Measurements from ENCODE around the gene CX3CR1. TPM values are rescaled to one million over a fixed set of nuclear protein-coding genes. Genes with fewer than 3 reads are reported as not detected.

The CX3CR1 gene
- total RNA-seq, 1 experiment from 2014 or later = not detected

DNA sequence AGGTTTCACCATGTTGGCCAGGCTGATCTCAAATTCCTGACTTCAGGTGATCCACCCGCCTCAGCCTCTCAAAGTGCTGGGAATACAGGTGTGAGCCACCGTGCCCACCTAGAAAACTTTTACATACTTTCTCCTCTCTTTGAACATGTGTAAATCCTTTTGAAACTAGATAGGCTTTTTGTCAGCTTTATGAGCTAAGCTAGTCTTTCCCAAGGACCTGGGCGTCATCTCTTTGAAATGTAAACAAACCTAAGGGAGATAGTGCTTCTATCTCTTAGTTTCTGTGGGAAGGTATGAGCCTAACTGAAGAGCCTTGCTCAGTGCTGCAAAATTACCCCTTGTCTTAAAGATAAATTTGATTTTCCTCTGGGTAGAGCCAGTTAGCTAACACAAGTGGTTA lies 4.8 kb downstream of the CX3CR1 start:
- ChIA-PET POLR2A (ENCODE audit: unreplicated experiment) (no interaction called here), CTCF (no interaction called here)
- no peaks in the 10 kb centered on the region for H3K36me3 ChIP-seq (ENCODE audit: low read depth, low read length)
- ATAC-seq (no peak), DNase-seq (peak; percentile 23)
- H3K9me3 ChIP-seq (ENCODE audit: low read length) = no peaks in the 10 kb centered on the region
- no peak for TF ChIP-seq EZH2 (IDR thresholded peaks at IDR 0.05; ENCODE audit: low read length, unreplicated experiment)
- TF ChIP-seq EZH2phosphoT487 (IDR thresholded peaks at IDR 0.05; ENCODE audit: borderline replicate concordance, low read length) = no peak
- TF ChIP-seq, protein P1, sequence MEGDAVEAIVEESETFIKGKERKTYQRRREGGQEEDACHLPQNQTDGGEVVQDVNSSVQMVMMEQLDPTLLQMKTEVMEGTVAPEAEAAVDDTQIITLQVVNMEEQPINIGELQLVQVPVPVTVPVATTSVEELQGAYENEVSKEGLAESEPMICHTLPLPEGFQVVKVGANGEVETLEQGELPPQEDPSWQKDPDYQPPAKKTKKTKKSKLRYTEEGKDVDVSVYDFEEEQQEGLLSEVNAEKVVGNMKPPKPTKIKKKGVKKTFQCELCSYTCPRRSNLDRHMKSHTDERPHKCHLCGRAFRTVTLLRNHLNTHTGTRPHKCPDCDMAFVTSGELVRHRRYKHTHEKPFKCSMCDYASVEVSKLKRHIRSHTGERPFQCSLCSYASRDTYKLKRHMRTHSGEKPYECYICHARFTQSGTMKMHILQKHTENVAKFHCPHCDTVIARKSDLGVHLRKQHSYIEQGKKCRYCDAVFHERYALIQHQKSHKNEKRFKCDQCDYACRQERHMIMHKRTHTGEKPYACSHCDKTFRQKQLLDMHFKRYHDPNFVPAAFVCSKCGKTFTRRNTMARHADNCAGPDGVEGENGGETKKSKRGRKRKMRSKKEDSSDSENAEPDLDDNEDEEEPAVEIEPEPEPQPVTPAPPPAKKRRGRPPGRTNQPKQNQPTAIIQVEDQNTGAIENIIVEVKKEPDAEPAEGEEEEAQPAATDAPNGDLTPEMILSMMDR (conservative IDR thresholded peaks at IDR 0.05; ENCODE audit: low read depth, low read length) = no peak
- no peak overlapping the region for H3K4me3 ChIP-seq (ENCODE audit: low read length)
- H3K27me3 ChIP-seq (ENCODE audit: low read length) = peaks cover 51% of the 10 kb centered on the region
- H3F3A ChIP-seq (ENCODE audit: low read length, unreplicated experiment) = no peaks in the 10 kb centered on the region
- no TSS peak for BruUV-seq (replicated peaks)
- H2AFZ ChIP-seq (ENCODE audit: low read length) = no peak overlapping the region
- H3K4me2 ChIP-seq (ENCODE audit: low read length) = no peak overlapping the region
- H3K27ac ChIP-seq (ENCODE audit: low read length) = no peak overlapping the region
- intact Hi-C loops (cut with micrococcal nuclease) = no loop called here
- no peaks in the 10 kb centered on the region for H4K20me1 ChIP-seq (ENCODE audit: low read length)
- H3K9ac ChIP-seq (ENCODE audit: low read length) = no peak overlapping the region
- no peaks in the 10 kb centered on the region for H3K4me1 ChIP-seq (ENCODE audit: insufficient read depth, low read length)
- no peaks in the 10 kb centered on the region for H3K9me2 ChIP-seq (replicated peaks; ENCODE audit: low read length)
- H3K79me2 ChIP-seq (ENCODE audit: low read length) = no peaks in the 10 kb centered on the region

DNA sequence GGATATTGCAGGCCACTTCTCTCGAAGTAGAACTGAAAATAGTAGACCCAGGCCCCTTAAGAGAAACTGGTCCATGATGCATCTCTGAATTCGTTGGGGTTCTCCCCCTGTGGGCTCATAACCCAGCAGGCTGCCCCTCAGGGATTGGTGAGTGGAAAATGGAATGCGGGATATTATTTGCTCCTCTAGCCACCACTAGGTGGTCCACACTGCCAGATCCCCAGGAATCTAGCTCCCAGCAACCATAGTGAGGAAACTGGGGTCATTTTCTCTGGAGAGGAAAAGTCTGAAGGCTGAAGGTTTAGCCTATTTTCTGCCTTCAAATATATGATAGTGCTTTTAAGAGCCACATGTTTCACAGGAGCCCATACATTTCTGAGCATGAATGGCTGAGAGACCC lies 6.7 kb downstream of the CX3CR1 start:
- POLR2A ChIA-PET (ENCODE audit: unreplicated experiment) = no interaction called here
- H2AFZ ChIP-seq (ENCODE audit: low read length) = no peak overlapping the region
- no peaks in the 10 kb centered on the region for H3K9me2 ChIP-seq (replicated peaks; ENCODE audit: low read length)
- CTCF ChIA-PET = no interaction called here
- H3K9ac ChIP-seq (ENCODE audit: low read length) = no peak overlapping the region
- H3K27me3 ChIP-seq (ENCODE audit: low read length) = peaks cover 60% of the 10 kb centered on the region
- intact Hi-C loops (cut with micrococcal nuclease) = no loop called here
- no peaks in the 10 kb centered on the region for H3K36me3 ChIP-seq (ENCODE audit: low read depth, low read length)
- no TSS peak for BruUV-seq (replicated peaks)
- no peaks in the 10 kb centered on the region for H3K4me1 ChIP-seq (ENCODE audit: insufficient read depth, low read length)
- H3F3A ChIP-seq (ENCODE audit: low read length, unreplicated experiment) = no peaks in the 10 kb centered on the region
- no peak overlapping the region for H3K4me3 ChIP-seq (ENCODE audit: low read length)
- H3K9me3 ChIP-seq (ENCODE audit: low read length) = no peaks in the 10 kb centered on the region
- no peaks in the 10 kb centered on the region for H3K79me2 ChIP-seq (ENCODE audit: low read length)
- no peak for TF ChIP-seq EZH2 (IDR thresholded peaks at IDR 0.05; ENCODE audit: low read length, unreplicated experiment)
- TF ChIP-seq, protein P1 (conservative IDR thresholded peaks at IDR 0.05; ENCODE audit: low read depth, low read length) = peak; percentile 39; the same call in 1 of the 2 replicates
- TF ChIP-seq EZH2phosphoT487 (IDR thresholded peaks at IDR 0.05; ENCODE audit: borderline replicate concordance, low read length) = no peak
- DNase-seq (no peak), ATAC-seq (no peak)
- H3K27ac ChIP-seq (ENCODE audit: low read length) = no peak overlapping the region
- no peak overlapping the region for H3K4me2 ChIP-seq (ENCODE audit: low read length)
- H4K20me1 ChIP-seq (ENCODE audit: low read length) = no peaks in the 10 kb centered on the region

DNA sequence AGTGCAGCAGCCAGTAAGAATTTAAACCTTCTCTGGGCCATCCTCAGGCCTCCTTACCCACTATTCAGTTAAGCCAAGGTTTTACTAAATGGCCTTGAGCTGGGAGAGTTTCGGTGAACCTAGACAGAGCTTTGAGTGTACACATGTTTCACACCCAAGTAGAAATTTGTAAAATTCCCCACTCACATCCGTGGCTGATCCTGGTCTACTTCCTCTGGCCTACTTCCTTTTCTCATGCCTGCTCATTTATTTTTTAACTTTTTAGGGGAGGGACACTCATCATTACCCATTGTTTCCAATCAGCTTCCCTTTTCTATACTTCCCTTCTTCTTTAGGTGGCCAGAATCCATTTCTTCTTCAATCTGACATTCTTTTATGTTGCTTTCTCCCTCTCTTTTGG lies 7.6 kb downstream of the CX3CR1 start:
- Histone ChIP-seq H3K27me3 (ENCODE audit: low read length) (peaks cover 60% of the 10 kb centered on the region), H3K4me1 (ENCODE audit: insufficient read depth, low read length) (no peaks in the 10 kb centered on the region), H4K20me1 (ENCODE audit: low read length) (no peaks in the 10 kb centered on the region), H3K4me2 (ENCODE audit: low read length) (no peak overlapping the region), H3K9ac (ENCODE audit: low read length) (no peak overlapping the region), H3K27ac (ENCODE audit: low read length) (no peak overlapping the region), H3K4me3 (ENCODE audit: low read length) (no peak overlapping the region), H3K36me3 (ENCODE audit: low read depth, low read length) (no peaks in the 10 kb centered on the region), H2AFZ (ENCODE audit: low read length) (no peak overlapping the region), H3K9me3 (ENCODE audit: low read length) (no peaks in the 10 kb centered on the region), H3K79me2 (ENCODE audit: low read length) (no peaks in the 10 kb centered on the region), H3K9me2 (replicated peaks; ENCODE audit: low read length) (no peaks in the 10 kb centered on the region), H3F3A (ENCODE audit: low read length, unreplicated experiment) (no peaks in the 10 kb centered on the region)
- no TSS peak for BruUV-seq (replicated peaks)
- CTCF ChIA-PET = interaction anchor here (1.0 kb wide), 1 partner anchor 10 kb away, joined by 3 read pairs; no protein-coding TSS in a partner anchor
- POLR2A ChIA-PET (ENCODE audit: unreplicated experiment) = no interaction called here
- ATAC-seq (no peak), DNase-seq (no peak)
- TF ChIP-seq EZH2 (IDR thresholded peaks at IDR 0.05; ENCODE audit: low read length, unreplicated experiment) (no peak), EZH2phosphoT487 (IDR thresholded peaks at IDR 0.05; ENCODE audit: borderline replicate concordance, low read length) (no peak)
- TF ChIP-seq, protein P1 (conservative IDR thresholded peaks at IDR 0.05; ENCODE audit: low read depth, low read length) = no peak
- intact Hi-C loops (cut with micrococcal nuclease) = no loop called here
